Erythroblast (primary cell): ENCODE data around the gene POU6F2.

ENCODE experiments used
- GATA1 ChIP-seq: IDR thresholded peaks from 2 replicates; pipeline ENCODE4 v1.6.1; 2011; ENCODE audit warnings: low read depth, mild to moderate bottlenecking, control low read depth, low read length, moderate library complexity
- POLR2A ChIP-seq: IDR thresholded peaks from 2 replicates; pipeline ENCODE4 v1.6.1; 2011; ENCODE audit warnings: mild to moderate bottlenecking, low read length

GRCh38 chr7:38936641-38937040 lies 41.1 kb upstream of the POU6F2 start:
- TF ChIP-seq POLR2A (no peak), GATA1 (no peak)
